HG03575 (cell line): ENCODE results near the gene RFX8.

Experiments
- ATAC-seq: cut with Tn5 transposase; IDR thresholded peaks from one replicate; pipeline ENCODE4 v1.9.1; 2021; ENCODE audit not compliant: unreplicated experiment, insufficient number of reproducible peaks, low FRiP score; ENCODE audit errors: extremely low read depth

Gene RFX8

GRCh38 chr2:101419096-101419663 lies 55.7 kb downstream of the RFX8 start:
- no peak for ATAC-seq

- no peak for ATAC-seq
Measured at GRCh38 chr2:101418460-101419095, 56.3 kb downstream of the RFX8 start.

DNA sequence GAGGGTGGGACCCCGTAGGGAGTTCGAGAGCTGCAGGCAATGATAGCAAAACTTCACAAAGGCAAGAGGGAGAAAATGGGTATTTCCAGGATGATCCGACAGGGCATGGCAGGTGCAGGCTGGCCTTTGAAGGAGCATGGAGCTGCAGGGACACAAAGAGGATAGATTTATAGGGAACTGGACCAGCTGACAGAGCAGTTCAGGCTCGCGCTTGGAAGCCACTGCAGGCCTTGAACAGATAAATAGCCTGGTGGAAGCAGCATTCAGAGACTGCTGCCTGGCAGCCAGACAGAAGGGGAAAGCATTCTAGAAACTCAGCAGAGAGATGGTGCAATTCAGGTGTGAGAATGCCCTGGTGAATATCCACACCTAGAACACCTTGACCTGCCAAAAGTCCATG lies 58.3 kb downstream of the RFX8 start:
- ATAC-seq, result no peak

DNA sequence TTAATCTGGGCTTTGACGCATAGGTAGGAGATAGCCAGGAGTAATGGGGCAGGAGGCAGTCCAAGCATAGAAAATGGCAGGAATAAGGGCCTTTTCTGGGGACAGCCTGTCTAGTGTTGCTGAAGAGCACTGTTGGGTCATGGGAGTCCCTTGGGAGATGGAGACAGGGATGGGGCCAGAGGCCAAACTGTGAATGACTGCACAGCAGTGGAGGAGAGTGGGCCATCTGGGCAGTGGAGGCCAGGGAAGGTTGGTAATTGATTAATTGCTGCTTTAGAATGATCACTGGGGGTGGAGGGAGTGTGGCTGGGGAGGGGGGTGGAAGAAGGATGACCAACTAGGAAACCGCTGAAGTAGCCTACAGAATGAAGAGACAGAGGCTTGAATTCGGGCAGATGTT lies 59.0 kb downstream of the RFX8 start:
- no peak for ATAC-seq

DNA sequence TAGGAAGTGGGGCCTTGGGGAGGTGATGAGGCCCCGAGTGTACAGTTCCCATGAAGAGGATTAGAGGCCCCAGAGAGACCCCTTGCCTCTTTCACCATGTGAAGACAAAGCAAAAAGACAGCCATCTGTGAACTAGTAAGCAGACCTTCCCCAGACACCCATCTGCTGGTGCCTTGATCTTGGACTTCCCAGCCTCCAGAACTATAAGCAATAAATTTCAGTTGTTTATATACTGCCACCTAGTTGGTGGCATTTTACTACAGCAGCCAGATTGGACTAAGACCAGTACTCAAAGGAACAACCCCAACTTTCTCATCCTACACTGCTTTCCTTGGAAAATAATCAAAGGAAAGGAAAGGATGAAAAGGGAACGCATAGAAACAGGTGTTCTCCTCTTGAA lies 59.7 kb downstream of the RFX8 start:
- ATAC-seq, result no peak

GRCh38 chr2:101412092-101412694 lies 62.7 kb downstream of the RFX8 start:
- no peak for ATAC-seq

DNA sequence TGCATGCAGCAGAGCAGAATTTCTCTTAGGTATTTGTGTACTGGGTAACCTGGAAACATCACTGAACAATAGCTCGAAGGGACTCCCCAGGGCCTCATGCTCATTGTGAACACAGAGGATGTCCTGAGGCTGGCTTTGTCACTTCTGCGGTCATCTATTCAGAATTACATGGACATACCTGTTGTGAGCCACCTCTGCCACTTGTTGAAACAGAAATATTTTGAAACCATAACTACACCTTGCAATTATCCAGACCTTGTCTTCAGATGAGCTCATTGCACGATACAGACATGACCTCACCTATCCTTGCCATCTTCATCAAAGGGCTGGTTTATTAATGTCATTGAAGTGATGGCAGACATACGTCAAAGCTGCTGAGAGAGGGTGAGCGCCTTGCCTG lies 64.2 kb downstream of the RFX8 start:
- no peak for ATAC-seq

DNA sequence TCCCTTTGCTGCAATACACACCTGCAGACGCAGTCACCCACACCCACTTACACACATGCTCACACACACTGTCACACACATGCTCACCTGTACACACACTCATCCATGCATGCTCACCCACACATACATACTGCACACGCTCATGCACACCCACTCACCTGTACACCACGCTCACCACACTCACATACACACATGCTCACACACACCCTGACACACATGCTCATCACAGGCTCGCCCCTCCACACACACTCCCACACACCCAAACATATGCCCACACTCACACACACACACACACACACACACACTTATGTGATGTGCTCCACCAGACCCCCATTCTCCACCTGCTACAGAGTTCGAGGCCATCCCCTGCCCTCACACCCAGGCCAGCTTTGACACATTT lies 64.8 kb downstream of the RFX8 start:
- ATAC-seq, result no peak

GRCh38 chr2:101409699-101410098 lies 65.2 kb downstream of the RFX8 start:
- ATAC-seq, result no peak

GRCh38 chr2:101408925-101409324 lies 66.0 kb downstream of the RFX8 start:
- ATAC-seq, result no peak

DNA sequence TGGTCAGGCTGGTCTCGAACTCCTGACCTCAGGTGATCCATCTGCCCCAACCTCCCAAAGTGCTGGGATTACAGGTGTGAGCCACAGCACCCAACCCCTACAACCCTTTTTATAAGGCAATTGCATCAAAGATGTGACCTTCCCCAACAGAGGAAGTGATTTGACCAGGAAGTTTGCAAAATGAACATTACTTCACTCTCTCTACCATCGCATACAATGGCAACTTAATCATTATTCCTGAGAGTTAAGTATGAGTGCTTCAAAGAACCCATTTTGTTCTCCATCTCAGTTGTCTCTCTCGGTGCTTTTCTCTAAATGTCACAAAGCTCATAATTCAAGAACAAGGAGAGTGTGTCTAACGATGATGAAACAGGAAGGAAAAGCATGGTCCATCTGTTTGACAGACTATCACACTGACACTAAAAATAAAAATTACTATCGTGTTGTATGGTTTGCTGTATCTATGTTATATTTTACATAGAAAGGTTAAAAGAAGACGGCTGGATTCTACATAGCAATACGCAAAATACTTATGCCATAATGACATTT lies 69.5 kb downstream of the RFX8 start:
- no peak for ATAC-seq

- ATAC-seq, result no peak
Measured at GRCh38 chr2:101403745-101404144, 71.2 kb downstream of the RFX8 start.

- ATAC-seq, result no peak
Measured at GRCh38 chr2:101402630-101403029, 72.3 kb downstream of the RFX8 start.

DNA sequence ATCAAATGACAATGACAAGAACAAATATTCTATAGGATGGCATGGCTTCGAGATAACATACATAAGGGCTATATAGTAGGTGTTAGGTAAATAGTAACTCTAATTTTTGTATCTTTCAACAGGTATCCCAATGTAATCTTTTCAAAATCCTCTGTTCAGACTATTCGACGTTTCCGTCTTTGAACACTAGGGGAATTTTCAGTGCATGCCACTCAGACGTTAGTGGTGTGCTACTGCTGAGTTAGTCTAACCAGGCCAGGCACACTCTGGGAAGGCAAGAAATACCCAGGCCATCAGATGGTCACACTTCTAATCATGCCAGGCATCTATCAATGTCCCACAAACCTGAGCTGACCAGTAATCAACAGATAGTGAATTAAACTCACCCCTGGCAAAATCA lies 73.0 kb downstream of the RFX8 start:
- no peak for ATAC-seq

DNA sequence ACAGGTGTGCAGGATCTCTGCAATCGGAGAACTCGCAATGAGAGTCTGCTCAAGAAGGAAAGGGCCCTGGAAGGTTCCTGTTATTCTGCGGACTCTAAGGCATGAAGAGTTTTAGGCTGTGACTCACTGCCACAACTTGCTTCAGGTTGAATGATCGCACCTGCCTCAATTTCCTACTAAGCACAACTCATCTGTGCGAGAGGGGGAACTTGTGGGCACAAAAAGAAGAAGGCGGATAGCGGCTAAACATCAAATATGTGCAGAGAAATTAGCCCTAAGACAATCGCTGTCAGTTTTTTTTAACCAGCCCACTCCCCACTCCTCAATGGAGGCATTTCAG lies 73.6 kb downstream of the RFX8 start:
- ATAC-seq, result no peak

- ATAC-seq, result no peak
Measured at GRCh38 chr2:101400506-101401325, 74.2 kb downstream of the RFX8 start.

GRCh38 chr2:101400048-101400447 lies 74.9 kb downstream of the RFX8 start:
- ATAC-seq, result no peak

GRCh38 chr2:101399021-101399799 lies 75.7 kb downstream of the RFX8 start:
- no peak for ATAC-seq
